ENCODE results near the gene C2CD2L.

The C2CD2L gene

GRCh38 chr11:119158467-119158866 lies 51.3 kb downstream of the C2CD2L start:
- WGBS = 89% methylated on average over 13 of the region's 13 CpGs
- no peak overlapping the region for H4K8ac ChIP-seq (ENCODE audit: low read length)

GRCh38 chr11:119160151-119160550 lies 53.0 kb downstream of the C2CD2L start:
- H3K18ac ChIP-seq (ENCODE audit: low read depth in 1 of 2, low read length in 2 of 2) = no peak overlapping the region
- H3K9ac ChIP-seq (ENCODE audit: low read length) = no peak overlapping the region
- H3K4me3 ChIP-seq (ENCODE audit: insufficient read depth in 1 of 2, low read depth in 1 of 2, low read length in 2 of 2) = no peak overlapping the region
- H2BK5ac ChIP-seq (ENCODE audit: low read depth, low read length, poor library complexity, severe bottlenecking) = no peak overlapping the region
- no peak overlapping the region for H3K14ac ChIP-seq (ENCODE audit: low read length in 2 of 2)
- no peak overlapping the region for H3K27ac ChIP-seq (ENCODE audit: low read length, poor library complexity, severe bottlenecking)
- no peak overlapping the region for H3K23ac ChIP-seq (ENCODE audit: low read length in 2 of 2)
- H3K4ac ChIP-seq (ENCODE audit: low read depth in 1 of 2, low read length in 2 of 2) = no peak overlapping the region
- H3K36me3 ChIP-seq (ENCODE audit: control insufficient read depth in 1 of 2, insufficient read depth in 2 of 2, low read depth in 1 of 2, low read length in 2 of 2) = no peaks in the 10 kb centered on the region
- peaks cover 24 to 49% of the 10 kb centered on the region in 2 experiments for H3K27me3 ChIP-seq (ENCODE audit: control insufficient read depth in 1 of 2, insufficient read depth in 1 of 2, low read length in 2 of 2)
- H2AK5ac ChIP-seq (ENCODE audit: low read length, severe bottlenecking) = no peak overlapping the region
- no peak for DNase-seq
- no peak overlapping the region for H2BK12ac ChIP-seq (ENCODE audit: low read length in 2 of 2)
- no peaks in the 10 kb centered on the region for H3K4me1 ChIP-seq (ENCODE audit: control insufficient read depth, insufficient read depth, low read depth, low read length)
- no peak overlapping the region for H3K4me2 ChIP-seq (ENCODE audit: low read length, poor library complexity, severe bottlenecking)
- H4K8ac ChIP-seq (ENCODE audit: low read length) = no peak overlapping the region
- H2BK15ac ChIP-seq (ENCODE audit: low read depth, poor library complexity, severe bottlenecking) = no peak overlapping the region
- H3K9me3 ChIP-seq (ENCODE audit: control insufficient read depth, low read length) = no peaks in the 10 kb centered on the region
- no peak overlapping the region for H2BK120ac ChIP-seq (ENCODE audit: low read depth, low read length)
- H4K91ac ChIP-seq (ENCODE audit: low read length) = no peak overlapping the region
- H2AFZ ChIP-seq (ENCODE audit: low read depth, low read length) = no peak overlapping the region
- H3K79me1 ChIP-seq (replicated peaks; ENCODE audit: low read length, poor library complexity, severe bottlenecking) = no peaks in the 10 kb centered on the region
- 83% methylated on average over 9 of the region's 9 CpGs for WGBS

More at GRCh38 chr11:119158467-119158866, 51.3 kb downstream of the C2CD2L start:
- H3K27ac ChIP-seq (ENCODE audit: low read length, poor library complexity, severe bottlenecking) = no peak overlapping the region
- no peak overlapping the region for H2AK5ac ChIP-seq (ENCODE audit: low read length, severe bottlenecking)
- no peaks in the 10 kb centered on the region for H3K4me1 ChIP-seq (ENCODE audit: control insufficient read depth, insufficient read depth, low read depth, low read length)
- no peaks in the 10 kb centered on the region for H3K36me3 ChIP-seq (ENCODE audit: control insufficient read depth in 1 of 2, insufficient read depth in 2 of 2, low read depth in 1 of 2, low read length in 2 of 2)
- no peak overlapping the region for H2BK5ac ChIP-seq (ENCODE audit: low read depth, low read length, poor library complexity, severe bottlenecking)
- H2AFZ ChIP-seq (ENCODE audit: low read depth, low read length) = no peak overlapping the region
- no peak overlapping the region for H4K91ac ChIP-seq (ENCODE audit: low read length)
- H3K9me3 ChIP-seq (ENCODE audit: control insufficient read depth, low read length) = no peaks in the 10 kb centered on the region
- H2BK15ac ChIP-seq (ENCODE audit: low read depth, poor library complexity, severe bottlenecking) = no peak overlapping the region
- peak overlapping the region in 1 of 2 experiments; percentile 36 for H3K14ac ChIP-seq (ENCODE audit: low read length in 2 of 2)
- H3K4ac ChIP-seq (ENCODE audit: low read depth in 1 of 2, low read length in 2 of 2) = no peak overlapping the region
- no peak overlapping the region for H2BK12ac ChIP-seq (ENCODE audit: low read length in 2 of 2)
- H3K4me2 ChIP-seq (ENCODE audit: low read length, poor library complexity, severe bottlenecking) = no peak overlapping the region
- peaks cover 38 to 65% of the 10 kb centered on the region in 2 experiments for H3K27me3 ChIP-seq (ENCODE audit: control insufficient read depth in 1 of 2, insufficient read depth in 1 of 2, low read length in 2 of 2)
- no peak overlapping the region for H3K9ac ChIP-seq (ENCODE audit: low read length)
- no peak overlapping the region for H3K4me3 ChIP-seq (ENCODE audit: insufficient read depth in 1 of 2, low read depth in 1 of 2, low read length in 2 of 2)
- H3K18ac ChIP-seq (ENCODE audit: low read depth in 1 of 2, low read length in 2 of 2) = no peak overlapping the region
- no peak for DNase-seq
- H3K79me1 ChIP-seq (replicated peaks; ENCODE audit: low read length, poor library complexity, severe bottlenecking) = no peaks in the 10 kb centered on the region
- no peak overlapping the region for H3K23ac ChIP-seq (ENCODE audit: low read length in 2 of 2)
- no peak overlapping the region for H2BK120ac ChIP-seq (ENCODE audit: low read depth, low read length)

DNA sequence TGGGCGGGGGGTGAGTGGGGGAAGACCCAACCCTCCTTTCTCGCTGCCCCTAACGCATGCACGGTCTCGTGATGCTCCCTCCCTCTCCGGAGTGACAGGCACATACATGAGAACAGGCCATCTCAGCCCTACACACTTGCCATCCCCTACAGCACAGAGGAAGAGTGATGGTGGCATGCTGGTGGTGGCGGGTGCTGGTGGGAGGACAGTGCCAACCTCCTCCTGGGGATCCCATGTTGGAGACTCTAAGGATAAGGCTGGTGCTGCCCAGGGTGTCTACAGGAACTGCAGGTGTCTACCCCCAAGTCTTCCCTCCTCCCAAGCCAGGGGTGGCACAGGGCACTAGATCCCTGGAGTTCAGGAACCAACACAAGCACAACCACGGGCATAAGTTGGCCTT lies 54.7 kb downstream of the C2CD2L start:
- H3K27ac ChIP-seq (ENCODE audit: low read length, poor library complexity, severe bottlenecking) = no peak overlapping the region
- no peak overlapping the region for H3K9ac ChIP-seq (ENCODE audit: low read length)
- no peak for DNase-seq
- H2BK15ac ChIP-seq (ENCODE audit: low read depth, poor library complexity, severe bottlenecking) = no peak overlapping the region
- H3K4ac ChIP-seq (ENCODE audit: low read depth in 1 of 2, low read length in 2 of 2) = no peak overlapping the region
- no peaks in the 10 kb centered on the region for H3K9me3 ChIP-seq (ENCODE audit: control insufficient read depth, low read length)
- H3K14ac ChIP-seq (ENCODE audit: low read length in 2 of 2) = peak overlapping the region in 1 of 2 experiments; percentile 59
- no peak overlapping the region for H2AK5ac ChIP-seq (ENCODE audit: low read length, severe bottlenecking)
- H3K79me1 ChIP-seq (replicated peaks; ENCODE audit: low read length, poor library complexity, severe bottlenecking) = no peaks in the 10 kb centered on the region
- no peak overlapping the region for H2BK5ac ChIP-seq (ENCODE audit: low read depth, low read length, poor library complexity, severe bottlenecking)
- H3K36me3 ChIP-seq (ENCODE audit: control insufficient read depth in 1 of 2, insufficient read depth in 2 of 2, low read depth in 1 of 2, low read length in 2 of 2) = no peaks in the 10 kb centered on the region
- no peak overlapping the region for H3K18ac ChIP-seq (ENCODE audit: low read depth in 1 of 2, low read length in 2 of 2)
- no peak overlapping the region for H2AFZ ChIP-seq (ENCODE audit: low read depth, low read length)
- WGBS = 93% methylated on average over 4 of the region's 8 CpGs
- H3K4me2 ChIP-seq (ENCODE audit: low read length, poor library complexity, severe bottlenecking) = no peak overlapping the region
- no peak overlapping the region for H3K23ac ChIP-seq (ENCODE audit: low read length in 2 of 2)
- H3K27me3 ChIP-seq (ENCODE audit: control insufficient read depth in 1 of 2, insufficient read depth in 1 of 2, low read length in 2 of 2) = peaks cover 24 to 36% of the 10 kb centered on the region in 2 experiments
- no peak overlapping the region for H4K8ac ChIP-seq (ENCODE audit: low read length)
- H3K4me1 ChIP-seq (ENCODE audit: control insufficient read depth, insufficient read depth, low read depth, low read length) = peaks cover 4% of the 10 kb centered on the region
- no peak overlapping the region for H4K91ac ChIP-seq (ENCODE audit: low read length)
- H2BK12ac ChIP-seq (ENCODE audit: low read length in 2 of 2) = no peak overlapping the region
- H2BK120ac ChIP-seq (ENCODE audit: low read depth, low read length) = no peak overlapping the region
- no peak overlapping the region for H3K4me3 ChIP-seq (ENCODE audit: insufficient read depth in 1 of 2, low read depth in 1 of 2, low read length in 2 of 2)

DNA sequence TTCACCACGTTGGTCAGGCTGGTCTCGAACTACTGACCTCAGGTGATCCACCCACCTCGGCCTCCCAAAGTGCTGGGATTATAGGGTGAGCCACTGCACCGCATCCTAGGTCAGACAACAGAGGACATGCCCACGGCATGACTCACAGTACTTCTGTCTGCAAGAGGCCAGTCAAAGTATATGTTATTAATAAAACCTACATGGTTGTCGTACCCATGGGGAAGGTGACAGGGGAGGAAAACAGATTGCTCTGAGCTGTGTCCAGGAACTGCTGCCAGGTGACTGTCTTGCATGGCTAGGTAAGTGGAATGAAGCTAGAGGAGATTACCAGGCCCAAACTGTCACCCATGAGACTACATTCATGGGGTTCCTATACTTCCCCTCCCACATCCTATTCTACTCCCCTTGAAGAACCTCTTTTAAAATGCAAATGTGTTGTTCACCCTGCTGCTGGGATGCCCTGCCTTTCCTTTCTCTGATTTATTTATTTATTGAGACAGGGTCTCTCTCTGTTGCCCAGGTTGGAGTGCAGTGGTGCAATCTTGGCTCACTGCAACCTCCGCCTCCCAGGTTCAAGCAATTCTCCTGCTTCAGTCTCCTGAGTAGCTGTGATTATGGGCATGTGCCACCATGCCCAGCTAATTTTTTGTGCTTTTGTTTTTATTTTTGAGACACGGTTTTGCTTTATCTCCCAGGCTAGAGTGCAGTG lies 59.4 kb downstream of the C2CD2L start:
- WGBS = 48% methylated on average over 8 of the region's 8 CpGs
- H3K4me2 ChIP-seq (ENCODE audit: low read length, poor library complexity, severe bottlenecking) = no peak overlapping the region
- no peak overlapping the region for H3K4ac ChIP-seq (ENCODE audit: low read depth in 1 of 2, low read length in 2 of 2)
- no peak overlapping the region for H3K14ac ChIP-seq (ENCODE audit: low read length in 2 of 2)
- DNase-seq = peak; percentile 51
- H3K9ac ChIP-seq (ENCODE audit: low read length) = no peak overlapping the region
- H3K18ac ChIP-seq (ENCODE audit: low read depth in 1 of 2, low read length in 2 of 2) = no peak overlapping the region
- H3K36me3 ChIP-seq (ENCODE audit: control insufficient read depth in 1 of 2, insufficient read depth in 2 of 2, low read depth in 1 of 2, low read length in 2 of 2) = peaks cover 0 to 2% of the 10 kb centered on the region in 2 experiments
- peak overlapping the region; percentile 39 for H3K27ac ChIP-seq (ENCODE audit: low read length, poor library complexity, severe bottlenecking)
- H3K4me1 ChIP-seq (ENCODE audit: control insufficient read depth, insufficient read depth, low read depth, low read length) = peaks cover 11% of the 10 kb centered on the region
- no peak overlapping the region for H2BK15ac ChIP-seq (ENCODE audit: low read depth, poor library complexity, severe bottlenecking)
- H2BK5ac ChIP-seq (ENCODE audit: low read depth, low read length, poor library complexity, severe bottlenecking) = no peak overlapping the region
- no peak overlapping the region for H3K4me3 ChIP-seq (ENCODE audit: insufficient read depth in 1 of 2, low read depth in 1 of 2, low read length in 2 of 2)
- H3K27me3 ChIP-seq (ENCODE audit: control insufficient read depth in 1 of 2, insufficient read depth in 1 of 2, low read length in 2 of 2) = peaks cover 9 to 15% of the 10 kb centered on the region in 2 experiments
- no peak overlapping the region for H2BK12ac ChIP-seq (ENCODE audit: low read length in 2 of 2)
- no peak overlapping the region for H2AFZ ChIP-seq (ENCODE audit: low read depth, low read length)
- no peak overlapping the region for H4K91ac ChIP-seq (ENCODE audit: low read length)
- no peak overlapping the region for H4K8ac ChIP-seq (ENCODE audit: low read length)
- H3K23ac ChIP-seq (ENCODE audit: low read length in 2 of 2) = no peak overlapping the region
- no peak overlapping the region for H2AK5ac ChIP-seq (ENCODE audit: low read length, severe bottlenecking)
- H2BK120ac ChIP-seq (ENCODE audit: low read depth, low read length) = no peak overlapping the region
- no peaks in the 10 kb centered on the region for H3K79me1 ChIP-seq (replicated peaks; ENCODE audit: low read length, poor library complexity, severe bottlenecking)
- H3K9me3 ChIP-seq (ENCODE audit: control insufficient read depth, low read length) = no peaks in the 10 kb centered on the region
